Neutrophil (primary cell): ENCODE results near the gene MMP17.
"Not testable (repeated sequence)": the region's sequence is repeated elsewhere in the genome, so short reads cannot be mapped to it uniquely, and the experiment has no call there.

Experiments
- H3K27ac ChIP-seq: fragments of 200-600 bp; sonication (generic); 2 replicates; pipeline ENCODE4 v1.5.1; 2016; ENCODE audit warnings: mild to moderate bottlenecking, moderate library complexity
- H3K27me3 ChIP-seq: fragments of 200-600 bp; sonication (generic); 2 replicates; pipeline ENCODE4 v1.6.0; 2016; ENCODE audit warnings: mild to moderate bottlenecking
- H3K36me3 ChIP-seq: fragments of 200-600 bp; sonication (generic); 2 replicates; pipeline ENCODE4 v1.5.1; 2017
- H3K4me1 ChIP-seq, 2 experiments: fragments of 200-600 bp in 1 of 2; sonication (generic) in 1 of 2; 1 replicate in 1 of 2; 2 replicates in 1 of 2; pipeline versions ENCODE4 v1.5.1 to v1.6.1; 2013 to 2016; ENCODE audit warnings: low read depth in 1 of 2, low read length in 1 of 2, mild to moderate bottlenecking in 1 of 2, moderate library complexity in 1 of 2; ENCODE audit not compliant: control insufficient read depth in 1 of 2, insufficient read depth in 1 of 2
- H3K4me3 ChIP-seq, 2 experiments: fragments of 200-600 bp in 1 of 2; sonication (generic) in 1 of 2; 1 replicate in 1 of 2; 2 replicates in 1 of 2; pipeline ENCODE4 v1.5.1; 2013 to 2016; ENCODE audit warnings: low read depth in 1 of 2, low read length in 1 of 2, mild to moderate bottlenecking in 1 of 2, moderate library complexity in 1 of 2
- H3K9me3 ChIP-seq: fragments of 200-600 bp; sonication (generic); 2 replicates; pipeline ENCODE4 v1.5.1; 2016
- TF ChIP-seq, protein P1 (sequence below): fragments of 200-600 bp; sonication (generic); IDR thresholded peaks from 2 replicates; pipeline ENCODE4 v1.5.1; 2016; ENCODE audit warnings: antibody characterized with exemption

MMP17 gene

DNA sequence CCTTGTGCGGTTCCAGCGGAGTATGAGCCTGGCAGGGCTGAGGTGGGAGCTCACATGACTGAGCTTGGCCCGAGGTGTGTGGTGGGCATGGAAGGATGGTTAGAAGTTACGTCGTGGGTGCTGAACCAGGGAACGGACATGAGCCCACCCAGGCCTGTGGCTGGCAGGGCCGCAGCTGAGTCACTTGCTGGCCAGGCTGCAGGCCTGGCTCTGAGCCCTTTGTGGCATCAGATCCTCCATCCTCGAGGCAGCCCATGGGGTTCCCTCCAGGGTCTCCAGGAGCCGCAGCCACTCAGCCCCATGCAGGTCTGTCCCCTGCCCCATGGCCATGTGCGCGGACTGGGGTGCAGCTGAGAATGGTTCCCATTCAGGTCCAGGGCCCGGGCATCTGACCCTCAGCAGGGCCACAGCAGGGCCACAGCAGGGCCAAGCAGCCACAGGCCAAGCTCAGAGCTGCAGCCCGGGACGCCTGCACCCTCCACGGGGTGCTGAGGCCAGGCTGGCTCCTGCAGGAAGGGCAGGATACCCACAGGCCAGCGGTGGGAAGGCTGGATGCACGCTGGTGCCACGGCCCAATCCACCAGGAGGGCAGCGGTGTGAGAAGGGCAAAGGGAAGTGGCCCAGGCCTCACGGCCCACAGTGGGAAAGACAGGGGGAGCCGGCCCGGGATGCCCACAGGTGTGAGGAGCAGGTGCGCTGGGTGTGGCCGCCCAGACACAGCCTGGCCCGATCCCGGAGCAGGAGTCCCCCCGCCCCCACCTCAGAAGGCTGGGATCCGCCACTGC is 39.9 kb downstream of the MMP17 start:
- Histone ChIP-seq H3K4me1 (peaks cover 59 to 62% of the 10 kb centered on the region in 2 experiments), H3K27ac (peak overlapping the region; percentile 59), H3K4me3 (peak overlapping the region in 1 of 2 experiments; percentile 7), H3K27me3 (no peaks in the 10 kb centered on the region), H3K9me3 (no peaks in the 10 kb centered on the region), H3K36me3 (no peaks in the 10 kb centered on the region)
- TF ChIP-seq, protein P1, sequence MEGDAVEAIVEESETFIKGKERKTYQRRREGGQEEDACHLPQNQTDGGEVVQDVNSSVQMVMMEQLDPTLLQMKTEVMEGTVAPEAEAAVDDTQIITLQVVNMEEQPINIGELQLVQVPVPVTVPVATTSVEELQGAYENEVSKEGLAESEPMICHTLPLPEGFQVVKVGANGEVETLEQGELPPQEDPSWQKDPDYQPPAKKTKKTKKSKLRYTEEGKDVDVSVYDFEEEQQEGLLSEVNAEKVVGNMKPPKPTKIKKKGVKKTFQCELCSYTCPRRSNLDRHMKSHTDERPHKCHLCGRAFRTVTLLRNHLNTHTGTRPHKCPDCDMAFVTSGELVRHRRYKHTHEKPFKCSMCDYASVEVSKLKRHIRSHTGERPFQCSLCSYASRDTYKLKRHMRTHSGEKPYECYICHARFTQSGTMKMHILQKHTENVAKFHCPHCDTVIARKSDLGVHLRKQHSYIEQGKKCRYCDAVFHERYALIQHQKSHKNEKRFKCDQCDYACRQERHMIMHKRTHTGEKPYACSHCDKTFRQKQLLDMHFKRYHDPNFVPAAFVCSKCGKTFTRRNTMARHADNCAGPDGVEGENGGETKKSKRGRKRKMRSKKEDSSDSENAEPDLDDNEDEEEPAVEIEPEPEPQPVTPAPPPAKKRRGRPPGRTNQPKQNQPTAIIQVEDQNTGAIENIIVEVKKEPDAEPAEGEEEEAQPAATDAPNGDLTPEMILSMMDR: no peak

DNA sequence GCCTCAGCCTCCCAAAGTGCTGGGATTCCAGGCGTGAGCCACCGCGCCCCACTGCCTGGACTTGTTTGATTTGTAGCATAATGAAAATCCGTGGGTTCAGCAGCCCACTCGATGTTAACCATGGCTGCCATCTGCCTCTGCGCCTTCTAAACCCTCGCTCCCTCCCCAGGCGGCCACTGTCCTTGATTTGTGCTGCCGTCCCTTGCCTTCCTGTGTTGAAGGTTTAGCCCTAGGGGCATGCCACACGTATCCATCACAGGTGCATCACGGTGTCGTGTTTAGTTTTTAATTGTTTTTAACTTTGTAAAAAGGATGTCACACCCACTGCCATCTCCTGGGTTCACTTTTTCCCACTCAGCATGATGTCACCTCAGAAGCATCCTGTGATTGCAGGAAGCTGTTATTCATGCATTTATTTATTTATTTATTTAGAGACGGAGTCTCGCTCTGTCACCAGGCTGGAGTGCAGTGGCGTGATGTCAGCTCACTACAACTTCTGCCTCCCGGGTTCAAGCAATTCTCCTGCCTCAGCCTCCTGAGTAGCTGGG is 41.8 kb downstream of the MMP17 start:
- peaks cover 71 to 73% of the 10 kb centered on the region in 2 experiments for H3K4me1 ChIP-seq
- no peak overlapping the region for H3K27ac ChIP-seq
- no peaks in the 10 kb centered on the region for H3K27me3 ChIP-seq
- no peaks in the 10 kb centered on the region for H3K9me3 ChIP-seq
- H3K4me3 ChIP-seq: no peak overlapping the region
- TF ChIP-seq, protein P1: no peak
- H3K36me3 ChIP-seq: no peaks in the 10 kb centered on the region

DNA sequence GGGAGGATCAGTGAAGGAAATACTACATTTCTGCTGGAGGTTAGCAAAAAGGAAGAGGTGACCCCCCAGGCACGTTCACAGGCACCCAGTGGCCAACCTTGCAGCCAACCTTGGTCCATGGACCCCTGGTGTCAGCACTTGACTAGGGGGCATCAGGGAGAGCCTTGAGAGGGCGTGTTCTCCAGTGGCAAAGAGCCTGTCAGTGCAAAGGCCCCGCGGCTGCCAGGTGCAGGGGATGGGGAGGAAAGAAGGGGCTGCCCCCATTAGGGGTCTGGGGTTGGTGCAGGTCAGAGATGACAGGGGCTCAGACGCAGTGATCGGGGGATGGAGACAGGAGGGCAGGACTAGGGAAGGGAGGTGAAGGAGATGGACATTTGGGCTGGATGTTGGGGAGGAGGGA is 43.5 kb downstream of the MMP17 start:
- TF ChIP-seq, protein P1: no peak

DNA sequence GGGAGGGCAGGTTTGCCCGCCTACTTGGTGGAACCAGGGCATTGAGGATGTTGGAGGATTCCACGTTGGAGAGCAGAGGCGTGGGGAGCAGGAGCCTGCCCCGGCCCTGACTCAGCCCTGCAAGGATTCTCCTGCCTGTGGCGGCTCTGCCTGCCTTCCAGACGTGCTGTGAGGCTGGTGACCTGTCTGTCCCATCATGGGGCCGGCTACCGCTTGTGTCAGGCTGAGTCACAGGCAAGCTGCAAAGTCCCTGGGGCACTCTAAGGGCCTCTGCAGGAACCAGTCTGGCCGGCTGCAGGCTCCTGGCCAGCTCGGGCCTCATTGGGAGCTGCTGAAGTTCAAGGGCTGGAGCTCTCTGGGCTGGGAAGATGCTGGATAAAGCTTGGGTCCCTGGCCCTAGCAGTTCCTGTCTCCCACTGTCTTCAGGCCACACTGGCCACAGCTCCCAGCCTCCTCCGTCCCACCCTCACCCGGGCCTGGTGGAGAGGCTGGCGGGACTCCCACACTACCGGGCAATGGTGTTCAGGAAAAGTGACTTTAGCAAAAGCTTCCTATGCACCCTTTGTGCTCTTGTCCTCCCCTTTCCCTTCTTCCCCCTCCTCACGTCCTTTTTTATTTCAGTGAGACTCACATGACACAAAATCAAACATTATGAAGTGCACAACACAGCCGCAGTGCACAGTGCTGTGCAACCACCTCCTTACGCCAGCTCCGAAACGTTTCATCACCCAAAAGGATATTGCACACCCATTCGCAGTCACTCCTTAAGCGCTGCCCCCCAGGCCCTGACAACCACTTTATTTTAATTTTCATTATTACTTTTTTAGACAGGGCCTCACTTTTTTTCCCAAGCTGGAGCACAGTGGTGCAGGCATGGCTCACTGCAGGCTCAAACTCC is 44.2 kb downstream of the MMP17 start:
- TF ChIP-seq, protein P1: no peak
- H3K4me3 ChIP-seq: peak overlapping the region; percentile 21 to 43
- H3K27ac ChIP-seq: peak overlapping the region; percentile 80
- H3K27me3 ChIP-seq: no peaks in the 10 kb centered on the region
- H3K36me3 ChIP-seq: no peaks in the 10 kb centered on the region
- no peaks in the 10 kb centered on the region for H3K9me3 ChIP-seq
- H3K4me1 ChIP-seq: peaks cover 71 to 73% of the 10 kb centered on the region in 2 experiments

More for the DNA sequence above, 43.5 kb downstream of the MMP17 start:
- peak overlapping the region; percentile 21 to 43 for H3K4me3 ChIP-seq
- no peaks in the 10 kb centered on the region for H3K36me3 ChIP-seq
- H3K9me3 ChIP-seq: no peaks in the 10 kb centered on the region
- H3K4me1 ChIP-seq: peaks cover 72 to 73% of the 10 kb centered on the region in 2 experiments
- peak overlapping the region; percentile 80 for H3K27ac ChIP-seq
- no peaks in the 10 kb centered on the region for H3K27me3 ChIP-seq

DNA sequence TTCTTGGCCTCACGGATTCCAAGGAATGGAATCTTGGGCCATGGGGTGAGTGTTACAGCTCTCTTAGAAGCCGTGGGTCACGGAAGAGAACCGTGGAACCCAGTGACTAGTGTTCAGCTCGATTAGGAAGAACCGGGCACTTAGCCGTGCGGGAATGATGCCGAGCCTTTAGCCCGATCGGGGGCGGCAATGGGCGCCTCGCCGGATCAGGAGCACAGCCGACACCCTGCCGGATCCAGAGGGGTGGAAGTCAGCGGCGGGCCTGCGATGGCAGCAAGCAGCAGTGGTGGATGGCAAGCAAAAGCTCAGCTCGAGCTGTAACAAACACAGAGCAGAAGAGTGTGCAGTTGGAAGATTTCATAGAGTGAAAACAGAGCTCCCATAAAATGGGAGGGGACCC is 45.1 kb downstream of the MMP17 start:
- TF ChIP-seq, protein P1: no peak
- peak overlapping the region; percentile 80 for H3K27ac ChIP-seq
- H3K4me1 ChIP-seq: peaks cover 71 to 73% of the 10 kb centered on the region in 2 experiments
- no peaks in the 10 kb centered on the region for H3K36me3 ChIP-seq
- H3K27me3 ChIP-seq: no peaks in the 10 kb centered on the region
- H3K9me3 ChIP-seq: no peaks in the 10 kb centered on the region
- H3K4me3 ChIP-seq: peak overlapping the region; percentile 21 to 43

DNA sequence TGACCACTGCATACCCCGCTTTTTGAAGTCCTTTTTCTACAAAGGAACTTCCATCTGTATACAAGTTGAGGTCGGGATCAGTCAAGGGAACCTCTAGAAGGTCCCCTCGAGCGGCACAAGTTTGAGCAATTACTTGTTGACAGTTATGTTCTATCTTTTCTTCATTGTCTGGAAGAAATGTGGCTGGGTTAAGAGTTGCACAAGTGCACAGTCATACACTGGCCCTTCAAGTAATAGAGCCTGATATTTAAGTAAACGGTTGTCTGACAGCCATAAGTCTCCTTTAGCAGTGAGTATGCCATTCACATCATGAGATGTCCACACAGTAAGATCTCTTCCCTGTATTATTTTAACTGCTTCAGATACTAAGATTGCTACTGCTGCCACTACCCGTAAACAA is 46.8 kb downstream of the MMP17 start:
- Histone ChIP-seq H3K4me1 (peaks cover 86 to 87% of the 10 kb centered on the region in 2 experiments), H3K27ac (peak overlapping the region; percentile 80), H3K4me3 (peak overlapping the region in 1 of 2 experiments; percentile 18)
- not testable (repeated sequence) for H3K27me3 ChIP-seq, H3K9me3 ChIP-seq, H3K36me3 ChIP-seq

DNA sequence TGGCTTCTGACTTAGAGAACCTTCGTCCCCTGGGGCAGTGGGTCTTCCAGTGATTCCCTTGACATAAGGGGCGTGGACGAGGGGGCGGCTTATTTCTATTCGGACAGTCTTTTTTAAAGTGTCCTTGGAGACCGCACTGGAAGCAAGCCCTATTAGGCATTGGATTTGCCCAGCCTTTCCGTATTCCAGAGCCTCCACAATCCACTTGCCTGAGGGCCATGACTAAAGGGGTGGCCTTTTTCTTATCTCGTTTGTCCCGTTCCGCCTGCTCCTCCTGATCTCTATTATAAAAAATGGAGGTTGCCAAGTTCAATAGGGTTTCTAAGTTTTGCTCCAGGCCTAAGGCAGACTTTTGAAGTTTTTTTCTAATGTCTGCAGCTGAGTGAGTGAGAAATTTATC is 49.0 kb downstream of the MMP17 start:
- peaks cover 87 to 88% of the 10 kb centered on the region in 2 experiments for H3K4me1 ChIP-seq
- H3K27ac ChIP-seq: peak overlapping the region; percentile 82
- H3K4me3 ChIP-seq, H3K27me3 ChIP-seq, H3K36me3 ChIP-seq, H3K9me3 ChIP-seq: not testable (repeated sequence)

DNA sequence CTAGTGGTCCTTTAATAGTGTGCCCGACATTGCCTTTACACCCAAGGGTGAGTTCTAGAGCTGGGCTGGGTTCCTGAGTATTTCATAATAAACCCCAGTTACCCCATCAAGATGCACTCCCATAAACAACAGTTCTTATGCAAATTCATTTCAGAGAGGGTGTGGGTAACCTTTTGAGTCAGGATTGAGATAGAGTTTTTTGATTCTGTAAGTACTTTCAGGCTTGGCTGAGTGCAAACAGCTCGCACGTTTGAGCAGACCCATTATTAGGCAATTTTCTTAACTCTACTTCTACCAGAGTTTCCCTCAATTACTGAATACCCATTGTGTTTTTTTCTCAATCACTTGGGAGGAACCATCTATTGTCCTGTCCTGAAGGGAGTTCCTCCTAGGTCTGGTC is 50.2 kb downstream of the MMP17 start:
- Histone ChIP-seq H3K4me1 (peaks cover 87 to 88% of the 10 kb centered on the region in 2 experiments), H3K27ac (peak overlapping the region; percentile 82)
- H3K27me3 ChIP-seq: not testable (repeated sequence)

More for the DNA sequence above, 50.2 kb downstream of the MMP17 start:
- H3K36me3 ChIP-seq, H3K9me3 ChIP-seq: not testable (repeated sequence)
- peak overlapping the region in 1 of 2 experiments; percentile 27 for H3K4me3 ChIP-seq
